ENCODE data around the gene CHMP4A. TPM values are rescaled to one million over a fixed set of nuclear protein-coding genes. Genes with fewer than 3 reads are reported as not detected.

The CHMP4A gene
- total RNA-seq, 1 experiment from 2014 or later = 56.7 TPM

- POLR2A ChIA-PET (ENCODE audit: low non-redundant PET) = no interaction called here
- Histone ChIP-seq H3K4me1 (ENCODE audit: insufficient read depth, low read length, poor library complexity, severe bottlenecking) (no peaks in the 10 kb centered on the region), H3K27ac (ENCODE audit: low read depth, low read length, poor library complexity, severe bottlenecking) (no peak overlapping the region), H3K9me3 (ENCODE audit: low read depth, low read length, poor library complexity, severe bottlenecking) (no peaks in the 10 kb centered on the region), H3K27me3 (replicated peaks; ENCODE audit: insufficient read depth, low read depth, low read length, poor library complexity) (no peaks in the 10 kb centered on the region), H3K4me3 (ENCODE audit: low read depth, low read length, poor library complexity, severe bottlenecking) (no peak overlapping the region), H3K36me3 (ENCODE audit: insufficient read depth, low read length, poor library complexity, severe bottlenecking) (peaks cover 40% of the 10 kb centered on the region)
- CTCF ChIA-PET = no interaction called here
- intact Hi-C loops (cut with micrococcal nuclease; ENCODE audit: unreplicated experiment) = no loop called here
- TF ChIP-seq EZH2 (IDR thresholded peaks at IDR 0.05; ENCODE audit: borderline replicate concordance, low read depth, low read length, poor library complexity, severe bottlenecking) = no peak
- TF ChIP-seq CTCF (conservative IDR thresholded peaks at IDR 0.05; ENCODE audit: low read depth, low read length) = no peak
- no peak for DNase-seq (ENCODE audit: low spot score)
- no TSS peak for BruUV-seq (replicated peaks)
Measured at GRCh38 chr14:24178399-24179178, 34.7 kb downstream of the CHMP4A start.

GRCh38 chr14:24177891-24178290 is 35.4 kb downstream of the CHMP4A start:
- no TSS peak for BruUV-seq (replicated peaks)
- ChIA-PET POLR2A (ENCODE audit: low non-redundant PET) (no interaction called here), CTCF (no interaction called here)
- Histone ChIP-seq H3K4me3 (ENCODE audit: low read depth, low read length, poor library complexity, severe bottlenecking) (no peak overlapping the region), H3K9me3 (ENCODE audit: low read depth, low read length, poor library complexity, severe bottlenecking) (no peaks in the 10 kb centered on the region), H3K27ac (ENCODE audit: low read depth, low read length, poor library complexity, severe bottlenecking) (no peak overlapping the region), H3K27me3 (replicated peaks; ENCODE audit: insufficient read depth, low read depth, low read length, poor library complexity) (no peaks in the 10 kb centered on the region), H3K4me1 (ENCODE audit: insufficient read depth, low read length, poor library complexity, severe bottlenecking) (no peaks in the 10 kb centered on the region), H3K36me3 (ENCODE audit: insufficient read depth, low read length, poor library complexity, severe bottlenecking) (peaks cover 33% of the 10 kb centered on the region)
- TF ChIP-seq CTCF (conservative IDR thresholded peaks at IDR 0.05; ENCODE audit: low read depth, low read length) = no peak
- TF ChIP-seq EZH2 (IDR thresholded peaks at IDR 0.05; ENCODE audit: borderline replicate concordance, low read depth, low read length, poor library complexity, severe bottlenecking) = no peak
- intact Hi-C loops (cut with micrococcal nuclease; ENCODE audit: unreplicated experiment) = no loop called here
- DNase-seq (ENCODE audit: low spot score) = no peak

- Histone ChIP-seq H3K27ac (ENCODE audit: low read depth, low read length, poor library complexity, severe bottlenecking) (no peak overlapping the region), H3K9me3 (ENCODE audit: low read depth, low read length, poor library complexity, severe bottlenecking) (no peaks in the 10 kb centered on the region), H3K4me3 (ENCODE audit: low read depth, low read length, poor library complexity, severe bottlenecking) (no peak overlapping the region), H3K4me1 (ENCODE audit: insufficient read depth, low read length, poor library complexity, severe bottlenecking) (no peaks in the 10 kb centered on the region), H3K27me3 (replicated peaks; ENCODE audit: insufficient read depth, low read depth, low read length, poor library complexity) (no peaks in the 10 kb centered on the region), H3K36me3 (ENCODE audit: insufficient read depth, low read length, poor library complexity, severe bottlenecking) (peaks cover 28% of the 10 kb centered on the region)
- ChIA-PET POLR2A (ENCODE audit: low non-redundant PET) (no interaction called here), CTCF (no interaction called here)
- DNase-seq (ENCODE audit: low spot score) = no peak
- intact Hi-C loops (cut with micrococcal nuclease; ENCODE audit: unreplicated experiment) = no loop called here
- no peak for TF ChIP-seq EZH2 (IDR thresholded peaks at IDR 0.05; ENCODE audit: borderline replicate concordance, low read depth, low read length, poor library complexity, severe bottlenecking)
- TF ChIP-seq CTCF (conservative IDR thresholded peaks at IDR 0.05; ENCODE audit: low read depth, low read length) = no peak
- no TSS peak for BruUV-seq (replicated peaks)
Measured at GRCh38 chr14:24177041-24177825, 36.1 kb downstream of the CHMP4A start.
